ENCODE results near the gene C20orf202.

The C20orf202 gene

GRCh38 chr20:1202762-1203504, at the start of gene C20orf202:
Gene C20orf202, plus strand, starts transcription at chr20:1203454. Its CDS starts 132 bp downstream, at chr20:1203586.
- no peak for DNase-seq

- DNase-seq: no peak
Observed at GRCh38 chr20:1154226-1154625, 49.0 kb upstream of the C20orf202 start.

GRCh38 chr20:1154691-1155090, 48.6 kb upstream of the C20orf202 start:
- no peak for DNase-seq

GRCh38 chr20:1155342-1155741, 47.9 kb upstream of the C20orf202 start:
- DNase-seq: no peak

- DNase-seq: no peak
Observed at GRCh38 chr20:1160496-1160895, 42.8 kb upstream of the C20orf202 start.

- no peak for DNase-seq
Observed at GRCh38 chr20:1160991-1161390, 42.3 kb upstream of the C20orf202 start.

- no peak for DNase-seq
Observed at GRCh38 chr20:1163105-1163504, 40.1 kb upstream of the C20orf202 start.

- DNase-seq: no peak
Observed at GRCh38 chr20:1163653-1164052, 39.6 kb upstream of the C20orf202 start.

GRCh38 chr20:1164871-1165270, 38.4 kb upstream of the C20orf202 start:
- DNase-seq: no peak

- DNase-seq: no peak
Observed at GRCh38 chr20:1165521-1165920, 37.7 kb upstream of the C20orf202 start.

GRCh38 chr20:1165941-1166340, 37.3 kb upstream of the C20orf202 start:
- DNase-seq: no peak

GRCh38 chr20:1166948-1167720, 36.1 kb upstream of the C20orf202 start:
- DNase-seq: no peak

- no peak for DNase-seq
Observed at GRCh38 chr20:1169224-1169623, 34.0 kb upstream of the C20orf202 start.

- no peak for DNase-seq
Observed at GRCh38 chr20:1171461-1172093, 31.7 kb upstream of the C20orf202 start.

- DNase-seq: no peak
Observed at GRCh38 chr20:1173698-1174097, 29.6 kb upstream of the C20orf202 start.

- DNase-seq: no peak
Observed at GRCh38 chr20:1174787-1175186, 28.5 kb upstream of the C20orf202 start.

GRCh38 chr20:1177680-1178079, 25.6 kb upstream of the C20orf202 start:
- DNase-seq: no peak

GRCh38 chr20:1178103-1178502, 25.2 kb upstream of the C20orf202 start:
- DNase-seq: no peak

- no peak for DNase-seq
Observed at GRCh38 chr20:1178623-1179022, 24.6 kb upstream of the C20orf202 start.

GRCh38 chr20:1180949-1181348, 22.3 kb upstream of the C20orf202 start:
- no peak for DNase-seq

GRCh38 chr20:1182106-1182505, 21.1 kb upstream of the C20orf202 start:
- no peak for DNase-seq

- DNase-seq: no peak
Observed at GRCh38 chr20:1183153-1183552, 20.1 kb upstream of the C20orf202 start.

GRCh38 chr20:1184260-1184637, 19.0 kb upstream of the C20orf202 start:
- DNase-seq: no peak

Data from SIG-M5 (cell line).